ENCODE data around the gene PTPN14.

- TF ChIP-seq CTCF (IDR thresholded peaks at IDR 0.05): no peak
- TF ChIP-seq POLR2A (IDR thresholded peaks at IDR 0.05): no peak
Measured at GRCh38 chr1:214344897-214345296, 206.5 kb downstream of the PTPN14 start.
